GM21390 (cell line): ENCODE measurements around the gene CACNA1A.

ENCODE experiments used
- ATAC-seq: cut with Tn5 transposase; IDR thresholded peaks from one replicate; pipeline ENCODE4 v1.9.1; 2021; ENCODE audit not compliant: unreplicated experiment

The CACNA1A gene

GRCh38 chr19:13493516-13494310 is 12.6 kb downstream of the CACNA1A start:
- ATAC-seq, result no peak

- ATAC-seq, result no peak
Measured at GRCh38 chr19:13492128-13492527, 14.2 kb downstream of the CACNA1A start.

- ATAC-seq, result no peak
Measured at GRCh38 chr19:13487985-13488384, 18.3 kb downstream of the CACNA1A start.

- no peak for ATAC-seq
Measured at GRCh38 chr19:13484166-13484565, 22.1 kb downstream of the CACNA1A start.

- ATAC-seq, result no peak
Measured at GRCh38 chr19:13483215-13483614, 23.1 kb downstream of the CACNA1A start.

- ATAC-seq, result no peak
Measured at GRCh38 chr19:13478576-13478975, 27.7 kb downstream of the CACNA1A start.

GRCh38 chr19:13476071-13476470 is 30.2 kb downstream of the CACNA1A start:
- ATAC-seq, result no peak

- no peak for ATAC-seq
Measured at GRCh38 chr19:13475044-13475443, 31.2 kb downstream of the CACNA1A start.

- ATAC-seq, result no peak
Measured at GRCh38 chr19:13466697-13467096, 39.6 kb downstream of the CACNA1A start.

GRCh38 chr19:13463296-13463695 is 43.0 kb downstream of the CACNA1A start:
- no peak for ATAC-seq

GRCh38 chr19:13461536-13461935 is 44.7 kb downstream of the CACNA1A start:
- ATAC-seq, result no peak

GRCh38 chr19:13460045-13460444 is 46.2 kb downstream of the CACNA1A start:
- ATAC-seq, result no peak

- ATAC-seq, result no peak
Measured at GRCh38 chr19:13459351-13459750, 46.9 kb downstream of the CACNA1A start.

GRCh38 chr19:13451434-13451995 is 54.8 kb downstream of the CACNA1A start:
- no peak for ATAC-seq

GRCh38 chr19:13447978-13448377 is 58.3 kb downstream of the CACNA1A start:
- no peak for ATAC-seq

- ATAC-seq, result no peak
Measured at GRCh38 chr19:13441810-13442512, 64.3 kb downstream of the CACNA1A start.

GRCh38 chr19:13437919-13438618 is 68.2 kb downstream of the CACNA1A start:
- ATAC-seq, result no peak

GRCh38 chr19:13436352-13436751 is 69.9 kb downstream of the CACNA1A start:
- no peak for ATAC-seq

- no peak for ATAC-seq
Measured at GRCh38 chr19:13430790-13431582, 75.3 kb downstream of the CACNA1A start.

- ATAC-seq, result no peak
Measured at GRCh38 chr19:13429563-13429962, 76.7 kb downstream of the CACNA1A start.

GRCh38 chr19:13428352-13428751 is 77.9 kb downstream of the CACNA1A start:
- ATAC-seq, result no peak
